GM19438 (cell line): ENCODE results near the gene SSBP2.
"Not testable (repeated sequence)": the region's sequence is repeated elsewhere in the genome, so short reads cannot be mapped to it uniquely, and the experiment has no call there.

Source experiments
- ATAC-seq: cut with Tn5 transposase; IDR thresholded peaks from one replicate; pipeline ENCODE4 v1.9.1; 2021; ENCODE audit warnings: low read depth; ENCODE audit not compliant: unreplicated experiment

The SSBP2 gene

DNA sequence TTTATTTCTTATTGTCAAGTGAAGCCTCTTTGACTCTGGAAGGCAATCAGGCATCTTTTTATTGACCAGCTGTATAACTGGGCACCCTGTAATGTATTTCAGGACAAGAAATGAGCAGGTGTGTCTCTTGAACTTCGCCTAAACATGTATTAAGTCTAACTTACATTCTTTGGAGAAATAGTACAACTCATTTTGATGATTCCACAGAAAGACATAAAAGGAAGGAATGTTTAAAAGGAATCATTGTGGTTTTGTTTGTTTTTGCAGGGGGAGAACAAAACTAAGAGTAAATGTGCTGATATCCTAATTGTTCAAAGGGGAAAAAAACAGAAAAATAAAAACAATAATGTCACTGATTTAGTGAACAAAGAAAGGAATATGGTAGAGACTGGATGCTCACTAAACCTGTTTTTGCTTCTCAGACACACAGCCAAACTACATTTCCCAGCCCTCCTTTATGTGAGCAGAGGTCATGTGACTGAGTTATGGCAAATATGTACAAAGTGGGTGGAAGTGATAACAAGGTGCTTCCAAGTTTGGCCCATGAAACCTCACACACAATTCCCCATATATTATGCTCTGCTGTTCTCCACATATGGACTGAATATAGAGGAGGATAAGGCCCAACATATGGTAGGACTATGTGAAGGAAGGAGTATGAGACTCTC, 206.4 kb downstream of the SSBP2 start:
- no peak for ATAC-seq

DNA sequence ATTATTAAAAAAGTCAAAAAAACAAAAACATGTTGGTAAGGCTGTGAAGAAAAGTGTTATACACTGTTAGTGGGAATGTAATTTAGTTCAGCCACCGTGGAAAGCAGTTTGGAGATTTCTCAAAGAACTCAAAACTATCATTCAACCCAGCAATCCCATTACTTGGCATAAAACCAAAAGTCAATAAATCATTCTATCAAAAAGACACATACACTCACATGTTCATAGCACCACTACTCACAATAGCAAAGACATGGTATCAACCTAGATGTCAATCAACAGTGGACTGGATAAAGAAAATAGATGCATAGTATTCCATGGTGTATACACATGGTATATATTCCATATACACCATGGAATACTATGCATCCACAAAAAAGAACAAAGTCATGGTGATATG, 208.7 kb downstream of the SSBP2 start:
- no peak for ATAC-seq

DNA sequence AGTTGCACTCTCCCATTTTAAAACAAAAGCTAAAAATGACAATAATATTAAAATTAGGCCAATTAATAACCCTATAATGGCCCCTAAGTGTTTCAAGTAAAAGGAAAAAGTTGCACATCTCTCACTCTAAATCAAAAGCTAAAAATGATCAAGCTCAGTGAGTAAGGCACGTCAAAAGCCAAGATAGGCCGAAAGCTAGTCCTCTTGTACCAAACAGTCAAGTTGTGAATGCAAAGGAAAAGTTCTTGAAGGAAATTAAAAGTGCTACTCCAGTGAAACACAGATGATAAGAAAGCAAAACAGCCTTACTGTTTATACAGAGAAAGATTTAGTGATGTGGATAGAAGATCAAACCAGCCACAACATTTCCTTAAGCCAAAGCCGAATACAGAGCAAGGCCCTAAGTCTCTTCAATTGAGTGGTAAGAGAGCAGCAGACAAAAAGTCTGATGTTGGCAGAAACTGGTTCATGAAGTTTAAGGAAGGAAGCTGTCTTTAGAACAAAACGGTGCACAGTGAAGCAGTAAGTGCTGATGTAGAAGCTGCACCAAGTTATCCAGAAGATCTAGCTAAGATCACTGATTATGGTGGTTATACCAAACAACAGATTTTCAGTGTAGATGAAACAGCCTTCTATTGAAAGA, 212.9 kb downstream of the SSBP2 start:
- no peak for ATAC-seq

DNA sequence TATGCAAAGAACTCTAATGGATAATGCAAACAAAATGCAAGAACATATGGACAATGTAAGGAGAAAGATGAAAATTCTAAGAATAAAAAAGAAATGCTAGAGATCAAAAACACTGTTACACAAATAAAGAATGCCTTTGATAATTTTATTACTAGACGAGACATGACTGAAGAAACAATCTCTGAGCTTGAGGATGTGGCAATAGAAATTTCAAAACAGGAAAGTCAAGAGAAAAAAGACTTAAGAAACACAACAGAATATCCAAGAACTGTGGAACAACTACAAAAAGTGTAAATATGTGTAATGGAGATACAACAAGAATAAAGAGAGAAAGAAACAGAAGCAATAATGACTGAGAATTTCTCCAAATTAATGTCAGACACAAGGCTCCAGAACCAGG, 216.5 kb downstream of the SSBP2 start:
- ATAC-seq: no peak

DNA sequence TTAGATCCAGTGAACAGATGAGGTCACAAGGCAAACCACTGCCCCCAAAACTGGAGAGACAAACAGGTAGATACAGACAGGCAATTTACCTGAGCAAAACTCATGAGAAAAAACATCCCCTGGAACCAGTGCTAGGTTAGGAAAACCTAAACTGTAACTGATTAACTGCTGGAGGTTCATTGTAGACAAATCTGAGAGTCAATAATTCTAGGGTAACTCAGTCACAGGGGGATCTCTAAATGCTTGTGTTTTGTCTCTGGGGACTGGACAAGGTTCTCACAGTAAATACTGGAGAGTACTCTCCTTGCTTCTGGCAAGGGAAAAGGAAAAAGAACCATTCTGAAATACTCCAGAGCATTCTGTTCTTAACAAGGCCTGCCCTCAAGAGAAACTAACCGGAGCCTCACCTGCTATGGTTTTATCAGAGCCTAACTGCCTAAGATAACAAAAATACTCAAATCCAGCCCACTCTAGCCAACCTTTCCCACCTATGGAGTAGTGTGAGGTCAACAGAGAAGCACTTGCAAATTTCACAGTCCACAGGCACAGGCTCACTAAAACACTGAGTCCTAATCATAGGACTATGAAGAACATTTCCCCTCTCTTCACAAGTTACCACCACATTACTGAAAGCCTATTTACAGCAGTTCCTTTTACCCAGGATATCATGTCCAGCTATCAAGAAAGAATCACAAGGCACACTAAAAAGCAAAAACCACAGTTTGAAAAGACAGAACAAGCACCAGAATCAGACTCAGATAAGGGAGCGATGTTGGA, 217.1 kb downstream of the SSBP2 start:
- ATAC-seq: peak; percentile 61

DNA sequence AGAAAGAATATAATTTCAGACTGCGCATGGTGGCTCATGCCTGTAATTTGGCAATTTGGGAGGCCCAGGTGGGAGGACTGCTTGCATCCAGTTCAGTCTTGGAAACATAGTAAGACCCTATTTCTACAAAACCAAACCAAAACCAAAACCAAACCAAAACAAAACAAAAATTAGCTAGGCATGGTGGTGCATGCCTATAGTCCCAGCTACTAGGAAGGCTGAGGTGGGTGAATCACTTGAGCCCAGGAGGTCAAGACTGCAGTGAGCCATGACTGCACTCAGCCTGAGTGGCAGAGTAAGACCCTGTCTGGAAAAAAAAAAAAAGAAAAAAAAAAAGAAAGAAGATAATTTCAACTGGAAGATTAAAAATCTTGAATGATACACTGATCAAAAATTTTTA, 220.0 kb downstream of the SSBP2 start:
- no peak for ATAC-seq

GRCh38 chr5:81525690-81526089, 225.2 kb downstream of the SSBP2 start:
- no peak for ATAC-seq

DNA sequence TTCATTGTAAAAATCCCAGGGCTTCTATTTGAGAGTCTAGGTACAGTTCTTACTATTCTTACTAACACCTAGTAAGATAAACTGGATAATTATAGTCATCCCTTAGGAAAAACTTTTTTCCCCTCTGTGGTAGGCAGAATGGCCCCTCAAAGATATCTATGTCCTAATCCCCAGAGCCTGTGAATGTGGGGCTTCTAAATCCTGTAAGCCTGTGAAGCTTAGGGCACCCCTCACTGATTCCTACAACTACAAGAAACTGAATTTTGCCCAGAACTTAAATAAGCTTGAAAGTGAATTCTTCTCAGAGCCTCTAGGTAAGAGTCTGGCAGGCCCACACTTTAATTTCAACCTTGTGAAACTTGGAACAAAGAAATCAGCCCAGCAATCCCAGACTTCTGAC, 226.9 kb downstream of the SSBP2 start:
- ATAC-seq: no peak

DNA sequence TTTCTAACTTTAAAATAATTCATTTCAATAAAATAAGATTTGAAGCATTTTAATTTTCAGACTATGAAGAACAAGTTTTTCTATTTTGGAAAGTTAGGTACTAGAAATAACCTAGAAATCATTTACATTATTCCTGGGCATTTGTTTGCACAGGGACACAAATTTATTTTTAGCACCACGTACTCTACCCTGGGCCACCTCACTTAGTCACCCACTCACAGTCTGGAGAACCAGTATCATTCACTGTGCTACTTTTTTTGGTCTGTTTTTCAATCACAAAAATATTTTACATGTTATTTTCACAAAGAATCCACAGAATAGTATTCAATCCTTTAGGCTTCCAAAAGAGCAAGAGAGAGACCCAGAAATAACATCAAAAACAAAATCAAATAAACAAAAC, 228.3 kb downstream of the SSBP2 start:
- ATAC-seq: no peak

GRCh38 chr5:81520769-81521168, 230.1 kb downstream of the SSBP2 start:
- no peak for ATAC-seq

GRCh38 chr5:81519217-81519905, 231.5 kb downstream of the SSBP2 start:
- no peak for ATAC-seq

DNA sequence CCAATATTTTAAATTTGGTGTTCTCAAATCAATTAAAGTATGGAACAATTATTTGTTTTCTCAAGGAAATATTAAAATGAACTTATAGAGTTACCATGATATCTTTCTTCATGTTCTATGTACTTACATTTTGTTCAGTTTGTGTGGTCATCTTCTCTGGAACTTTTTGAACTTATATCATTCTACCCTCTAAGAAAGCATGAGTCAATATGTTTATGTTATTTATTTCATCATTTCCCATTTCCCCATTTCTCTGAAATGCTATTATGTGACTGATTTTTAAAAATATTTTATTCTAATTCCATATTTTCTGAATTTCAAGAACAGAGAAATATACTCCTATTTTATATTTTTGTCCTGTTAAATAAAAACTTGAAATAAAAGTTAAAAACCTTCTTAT, 233.4 kb downstream of the SSBP2 start:
- no peak for ATAC-seq

DNA sequence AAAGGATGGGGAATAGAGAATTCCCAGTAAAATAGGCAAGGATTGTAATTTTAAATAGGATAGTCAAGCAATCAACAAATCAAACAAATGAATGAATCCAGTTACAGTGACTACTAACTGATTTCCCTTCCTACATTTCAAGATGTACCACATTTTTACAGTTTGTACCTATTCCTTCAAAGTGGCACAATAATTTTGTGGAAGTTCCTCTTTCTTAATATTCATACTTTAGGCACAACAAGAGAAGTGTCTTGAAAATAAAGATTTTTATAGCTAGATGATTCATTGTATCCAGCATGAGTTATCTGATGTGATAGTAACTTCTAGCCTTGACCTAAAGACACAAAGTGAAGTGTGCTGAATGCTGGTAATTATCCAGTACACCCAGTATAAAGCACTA, 234.8 kb downstream of the SSBP2 start:
- no peak for ATAC-seq

- ATAC-seq: no peak
Observed at GRCh38 chr5:81513982-81514381, 236.9 kb downstream of the SSBP2 start.

DNA sequence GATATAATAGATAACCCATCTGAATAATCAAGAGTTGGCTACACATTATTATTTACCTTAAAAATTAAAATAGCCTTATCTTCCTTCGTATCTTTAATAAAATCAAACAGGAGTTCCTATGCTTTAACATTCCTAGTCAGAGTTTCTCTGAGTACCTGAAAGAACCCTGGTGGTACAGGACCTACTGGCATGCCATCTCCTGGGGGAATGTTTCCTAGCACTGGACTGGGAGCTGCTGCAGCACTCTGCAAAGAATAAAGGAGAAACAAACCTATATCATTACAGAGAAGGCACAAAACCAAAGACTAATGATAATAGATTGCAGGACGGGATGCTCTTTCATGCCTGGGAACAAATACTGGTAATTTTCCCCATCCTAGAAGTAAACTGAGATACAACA, 237.4 kb downstream of the SSBP2 start:
- ATAC-seq: no peak

- ATAC-seq: peak; percentile 98
Observed at GRCh38 chr5:81506900-81507588, 243.9 kb downstream of the SSBP2 start.

DNA sequence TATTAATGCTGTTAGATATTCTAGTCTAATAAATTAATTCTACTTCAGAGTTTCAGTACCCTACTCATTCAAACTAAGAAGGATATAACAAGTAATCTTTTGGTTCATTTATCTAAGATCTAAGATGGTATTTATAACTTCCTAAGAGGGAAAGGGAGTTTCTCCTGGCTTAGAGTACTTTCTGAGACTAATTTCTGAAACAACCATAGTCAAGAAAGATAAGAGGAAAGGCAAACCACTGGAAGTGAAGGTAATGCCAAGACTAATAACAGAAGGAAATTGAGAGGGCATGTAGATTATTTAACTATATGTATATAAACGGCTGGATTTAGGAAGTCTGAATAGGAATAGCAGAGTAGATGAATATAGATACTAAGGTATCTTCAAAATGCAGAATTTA, 244.5 kb downstream of the SSBP2 start:
- no peak for ATAC-seq

DNA sequence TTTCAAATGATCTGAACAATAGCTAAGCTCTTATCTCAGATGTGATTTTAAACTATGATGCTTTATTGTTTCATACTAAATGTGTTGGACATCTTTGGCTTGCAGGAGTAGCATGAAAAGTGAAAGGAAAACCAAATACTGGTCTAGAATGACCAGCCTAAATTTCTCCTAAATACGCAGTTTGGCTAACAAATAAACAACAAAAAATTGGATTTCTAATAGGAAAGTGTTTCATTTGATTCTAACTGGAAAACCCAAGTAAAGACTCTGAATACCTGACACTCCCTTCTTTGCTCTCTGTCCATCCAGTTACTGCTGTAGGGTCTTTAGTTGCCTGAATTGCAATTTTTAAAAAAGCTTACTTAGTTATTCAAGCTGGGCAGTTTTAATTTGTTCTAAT, 245.2 kb downstream of the SSBP2 start:
- ATAC-seq: no peak

DNA sequence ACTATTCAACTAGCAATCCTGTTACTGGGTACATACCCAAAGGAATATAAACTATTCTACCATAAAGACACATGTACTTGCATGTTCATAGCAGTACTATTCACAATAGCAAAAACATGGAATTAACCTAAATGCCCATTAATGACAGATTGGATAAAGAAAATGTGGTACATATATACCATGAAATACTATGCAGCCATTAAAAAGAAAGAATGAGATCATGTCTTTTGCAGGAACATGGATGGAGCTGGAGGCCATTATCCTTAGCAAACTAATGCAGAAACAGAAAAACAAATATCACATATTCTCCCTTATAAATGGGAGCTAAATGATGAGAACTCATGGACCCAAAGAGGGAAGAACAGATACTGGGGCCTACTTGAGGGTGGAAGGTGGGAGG, 247.3 kb downstream of the SSBP2 start:
- not testable (repeated sequence) for ATAC-seq

DNA sequence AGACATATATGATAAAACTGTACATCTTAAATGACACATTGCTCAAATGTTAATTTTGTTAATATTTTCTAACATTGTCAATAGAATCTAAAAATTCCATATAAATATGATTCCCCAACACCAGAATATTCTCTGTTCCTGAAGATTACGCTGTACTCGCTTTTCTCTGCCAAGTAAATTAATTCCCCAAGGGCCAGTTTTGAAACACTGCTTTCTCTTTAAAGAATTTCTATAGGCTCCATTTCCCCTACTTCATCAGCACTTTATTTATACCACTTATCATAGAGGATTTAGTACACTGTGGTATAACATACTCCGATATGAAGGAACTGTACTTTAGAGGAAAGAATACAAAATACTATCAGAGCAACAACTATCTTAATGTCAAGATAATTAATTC, 255.6 kb downstream of the SSBP2 start:
- no peak for ATAC-seq

DNA sequence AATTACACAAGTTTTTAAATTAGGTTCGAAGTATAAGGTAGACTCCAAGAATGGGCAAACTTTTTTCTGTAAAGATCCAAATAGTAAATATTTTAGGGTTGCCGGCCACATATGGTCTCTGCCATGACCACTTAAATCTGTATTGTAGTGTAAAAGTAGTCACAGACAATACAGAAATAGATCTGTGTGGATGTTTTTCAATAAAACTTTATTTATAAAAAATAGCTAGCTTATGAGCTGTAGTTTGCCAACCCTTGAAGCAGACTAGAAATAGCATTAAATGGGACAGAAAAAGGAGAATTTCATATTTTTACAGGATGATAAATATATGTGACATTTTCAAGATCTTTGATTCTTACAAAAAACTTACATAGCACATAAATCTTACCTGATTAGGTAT, 262.0 kb downstream of the SSBP2 start:
- no peak for ATAC-seq
